ENCODE measurements around the gene TASOR2. TPM values are rescaled to one million over a fixed set of nuclear protein-coding genes. Genes with fewer than 3 reads are reported as not detected.
A peak's percentile ranks its signal among the peaks of the same experiment; 100 is the strongest.

Gene TASOR2
- total RNA-seq, 2 experiments from 2014 or later = 61.4 to 69.9 TPM

DNA sequence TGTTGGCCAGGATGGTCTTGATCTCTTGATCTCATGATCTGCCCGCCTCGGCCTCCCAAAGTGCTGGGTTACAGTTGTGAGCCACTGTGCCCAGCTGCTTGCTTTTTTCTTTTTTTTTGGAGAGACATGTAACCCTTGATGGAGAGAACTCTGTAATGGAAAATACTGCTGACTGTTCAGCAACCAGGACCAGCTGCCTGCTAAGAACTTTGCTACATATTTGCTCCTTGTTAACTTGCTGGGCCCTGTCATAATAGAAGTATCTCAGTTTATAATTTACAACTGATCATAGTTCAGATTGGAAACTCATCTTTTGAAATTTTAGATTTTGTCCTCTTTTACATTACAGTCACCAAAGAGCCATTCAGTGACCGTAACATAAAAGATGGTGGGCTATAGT is 34.9 kb downstream of the TASOR2 start:
- no peaks in the 10 kb centered on the region for H3K9me3 Mint-ChIP-seq
- H3K4me3 Mint-ChIP-seq = no peak overlapping the region
- intact Hi-C loops (cut with micrococcal nuclease) = no loop called here
- CTCF ChIA-PET = interaction anchor here (1.0 kb wide), 1 partner anchor 15 kb away, joined by 3 read pairs; no protein-coding TSS in a partner anchor
- DNase-seq = no peak
- TF ChIP-seq, protein P1, sequence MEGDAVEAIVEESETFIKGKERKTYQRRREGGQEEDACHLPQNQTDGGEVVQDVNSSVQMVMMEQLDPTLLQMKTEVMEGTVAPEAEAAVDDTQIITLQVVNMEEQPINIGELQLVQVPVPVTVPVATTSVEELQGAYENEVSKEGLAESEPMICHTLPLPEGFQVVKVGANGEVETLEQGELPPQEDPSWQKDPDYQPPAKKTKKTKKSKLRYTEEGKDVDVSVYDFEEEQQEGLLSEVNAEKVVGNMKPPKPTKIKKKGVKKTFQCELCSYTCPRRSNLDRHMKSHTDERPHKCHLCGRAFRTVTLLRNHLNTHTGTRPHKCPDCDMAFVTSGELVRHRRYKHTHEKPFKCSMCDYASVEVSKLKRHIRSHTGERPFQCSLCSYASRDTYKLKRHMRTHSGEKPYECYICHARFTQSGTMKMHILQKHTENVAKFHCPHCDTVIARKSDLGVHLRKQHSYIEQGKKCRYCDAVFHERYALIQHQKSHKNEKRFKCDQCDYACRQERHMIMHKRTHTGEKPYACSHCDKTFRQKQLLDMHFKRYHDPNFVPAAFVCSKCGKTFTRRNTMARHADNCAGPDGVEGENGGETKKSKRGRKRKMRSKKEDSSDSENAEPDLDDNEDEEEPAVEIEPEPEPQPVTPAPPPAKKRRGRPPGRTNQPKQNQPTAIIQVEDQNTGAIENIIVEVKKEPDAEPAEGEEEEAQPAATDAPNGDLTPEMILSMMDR (IDR thresholded peaks at IDR 0.05) = no peak
- POLR2A ChIA-PET = no interaction called here
- no peak for ATAC-seq
- H3K4me1 Mint-ChIP-seq (ENCODE audit: low read depth) = peaks cover 30% of the 10 kb centered on the region
- no peaks in the 10 kb centered on the region for H3K27me3 Mint-ChIP-seq
- H3K27ac Mint-ChIP-seq = no peak overlapping the region
- peaks cover 21% of the 10 kb centered on the region for H3K36me3 Mint-ChIP-seq (ENCODE audit: low read depth)

DNA sequence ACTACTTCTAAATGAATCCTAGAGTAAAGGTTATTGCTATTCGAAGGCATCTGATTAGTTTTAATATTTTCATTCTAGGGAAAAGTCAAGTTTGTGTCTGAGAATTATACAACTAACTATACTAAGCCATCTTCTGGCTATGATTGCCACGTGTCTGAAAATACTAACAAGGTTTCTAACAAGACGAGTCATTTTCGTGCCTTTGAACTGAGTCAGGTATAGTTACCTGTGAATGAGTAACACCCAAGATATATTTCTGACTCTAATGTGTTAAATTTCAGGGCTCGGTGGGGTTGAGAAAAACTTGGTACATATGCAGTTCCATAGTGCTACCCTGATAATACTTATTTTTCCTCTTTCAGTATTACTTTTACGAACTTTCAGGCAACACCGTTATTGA is 35.5 kb downstream of the TASOR2 start:
- intact Hi-C loops (cut with micrococcal nuclease) = no loop called here
- DNase-seq (no peak), ATAC-seq (no peak)
- ChIA-PET CTCF (no interaction called here), POLR2A (no interaction called here)
- H3K36me3 Mint-ChIP-seq (ENCODE audit: low read depth) = peaks cover 21% of the 10 kb centered on the region
- no peaks in the 10 kb centered on the region for H3K9me3 Mint-ChIP-seq
- TF ChIP-seq, protein P1 (IDR thresholded peaks at IDR 0.05) = no peak
- no peak overlapping the region for H3K4me3 Mint-ChIP-seq
- peaks cover 26% of the 10 kb centered on the region for H3K4me1 Mint-ChIP-seq (ENCODE audit: low read depth)
- no peak overlapping the region for H3K27ac Mint-ChIP-seq
- H3K27me3 Mint-ChIP-seq = no peaks in the 10 kb centered on the region

DNA sequence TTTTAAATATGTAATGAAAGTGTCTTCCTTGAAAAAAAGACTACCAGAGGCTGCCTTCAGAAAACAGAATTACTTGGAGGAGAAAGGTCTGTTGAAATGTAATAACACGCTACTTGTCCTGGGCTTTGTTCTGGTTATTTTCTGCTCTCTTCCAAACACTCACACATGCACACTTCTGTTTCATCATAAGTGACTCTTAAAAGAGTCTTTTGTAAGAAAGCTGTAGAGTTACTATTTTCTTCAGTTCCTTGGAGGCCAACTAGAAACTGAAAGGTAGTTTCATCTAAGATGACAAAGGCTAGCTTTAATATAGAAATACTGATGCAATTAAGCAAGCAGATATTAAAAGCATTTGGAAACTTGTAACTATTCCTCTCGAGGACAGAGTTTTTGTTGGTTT is 39.1 kb downstream of the TASOR2 start:
- no peaks in the 10 kb centered on the region for H3K27me3 Mint-ChIP-seq
- ChIA-PET POLR2A (no interaction called here), CTCF (interaction anchor here (1.1 kb wide), 1 partner anchor 38 kb away, joined by 3 read pairs; no protein-coding TSS in a partner anchor)
- no peak for DNase-seq
- ATAC-seq = no peak
- intact Hi-C loops (cut with micrococcal nuclease) = no loop called here
- peaks cover 38% of the 10 kb centered on the region for H3K36me3 Mint-ChIP-seq (ENCODE audit: low read depth)
- no peaks in the 10 kb centered on the region for H3K9me3 Mint-ChIP-seq
- peaks cover 13% of the 10 kb centered on the region for H3K4me1 Mint-ChIP-seq (ENCODE audit: low read depth)
- TF ChIP-seq, protein P1 (IDR thresholded peaks at IDR 0.05) = no peak
- H3K27ac Mint-ChIP-seq = peak overlapping the region; percentile 22
- no peak overlapping the region for H3K4me3 Mint-ChIP-seq

DNA sequence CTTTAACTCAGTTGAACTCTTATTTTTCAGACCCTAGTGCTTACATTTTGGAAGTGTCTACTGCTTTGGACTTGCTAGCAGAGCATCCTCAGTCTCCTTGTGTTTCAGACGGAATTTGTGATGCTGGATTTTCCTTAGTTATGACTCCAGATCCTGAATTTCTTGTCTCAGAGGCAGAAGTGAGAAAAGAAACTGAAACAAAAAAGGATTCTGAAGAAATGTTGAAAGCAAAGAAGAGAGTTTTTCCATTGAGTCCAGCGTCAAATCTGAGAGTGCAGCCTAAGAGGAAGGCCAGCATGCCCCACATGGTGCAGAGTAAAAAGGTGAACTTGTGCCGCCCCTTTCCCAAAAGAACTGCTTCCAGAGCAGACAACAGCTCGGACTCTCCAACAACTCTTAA is 46.1 kb downstream of the TASOR2 start:
- Mint-ChIP-seq H3K36me3 (ENCODE audit: low read depth) (peaks cover 53% of the 10 kb centered on the region), H3K9me3 (no peaks in the 10 kb centered on the region), H3K4me3 (no peak overlapping the region), H3K27me3 (no peaks in the 10 kb centered on the region), H3K27ac (peak overlapping the region; percentile 82), H3K4me1 (ENCODE audit: low read depth) (peaks cover 29% of the 10 kb centered on the region)
- TF ChIP-seq, protein P1 (IDR thresholded peaks at IDR 0.05) = no peak
- CTCF ChIA-PET = interaction anchor here (1.0 kb wide), 1 partner anchor 42 kb away, joined by 3 read pairs; no protein-coding TSS in a partner anchor
- no peak for DNase-seq
- POLR2A ChIA-PET = interaction anchor here (0.6 to 1.8 kb wide), 2 partner anchors 22 to 38 kb away, joined by 3 to 4 read pairs; no protein-coding TSS in a partner anchor
- intact Hi-C loops (cut with micrococcal nuclease) = no loop called here
- ATAC-seq = no peak

DNA sequence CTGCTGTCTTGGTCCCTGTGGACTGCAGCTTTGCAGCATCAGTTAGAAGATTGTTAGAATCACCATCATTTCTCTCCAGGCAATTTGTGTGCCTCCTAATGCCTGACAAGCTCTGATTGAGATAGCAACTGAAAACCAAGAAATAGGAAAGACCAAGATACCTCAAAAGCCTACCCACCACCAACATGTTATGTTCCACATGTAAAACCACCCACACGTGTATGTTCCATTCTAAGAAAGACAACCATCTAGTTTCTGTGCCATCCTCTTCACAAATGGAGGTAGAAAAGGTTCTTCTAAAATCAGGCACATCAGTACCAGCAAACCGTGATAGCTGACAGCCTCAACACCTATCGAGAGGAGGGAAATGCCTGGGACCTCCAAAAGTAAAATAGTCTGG is 46.9 kb downstream of the TASOR2 start:
- peak; percentile 58 for ATAC-seq

More for the DNA sequence above, 46.9 kb downstream of the TASOR2 start:
- H3K9me3 Mint-ChIP-seq = no peaks in the 10 kb centered on the region
- peak overlapping the region; percentile 82 for H3K27ac Mint-ChIP-seq
- TF ChIP-seq, protein P1 (IDR thresholded peaks at IDR 0.05) = no peak
- POLR2A ChIA-PET = interaction anchor here (0.6 to 1.8 kb wide), 3 partner anchors 14 to 39 kb away, joined by 3 to 4 read pairs (median 4); no protein-coding TSS in a partner anchor
- peaks cover 30% of the 10 kb centered on the region for H3K4me1 Mint-ChIP-seq (ENCODE audit: low read depth)
- no peaks in the 10 kb centered on the region for H3K27me3 Mint-ChIP-seq
- intact Hi-C loops (cut with micrococcal nuclease) = no loop called here
- CTCF ChIA-PET = interaction anchor here (1.0 kb wide), 1 partner anchor 109 kb away, joined by 4 read pairs; no protein-coding TSS in a partner anchor
- H3K36me3 Mint-ChIP-seq (ENCODE audit: low read depth) = peaks cover 49% of the 10 kb centered on the region
- peak; percentile 16 for DNase-seq
- no peak overlapping the region for H3K4me3 Mint-ChIP-seq
